ENCODE results near the gene UCN.
"Not testable (repeated sequence)": the region's sequence is repeated elsewhere in the genome, so short reads cannot be mapped to it uniquely, and the experiment has no call there.

The UCN gene

GRCh38 chr2:27308359-27308881 is at the start of gene UCN:
Gene UCN, minus strand, starts transcription at chr2:27308445. Its CDS starts 550 bp downstream, at chr2:27307895.
- TF ChIP-seq POLR2A (IDR thresholded peaks at IDR 0.05; ENCODE audit: low read length) (no peak), GATA1 (IDR thresholded peaks at IDR 0.05; ENCODE audit: low read depth, low read length) (no peak)

GRCh38 chr2:27356382-27357181 is 48.3 kb upstream of the UCN start, which contains the start of gene GTF3C2:
Gene GTF3C2, minus strand, starts transcription at chr2:27356764. Its CDS starts 13,210 bp downstream, at chr2:27343554.
- TF ChIP-seq POLR2A (IDR thresholded peaks at IDR 0.05; ENCODE audit: low read length): peak; percentile 84
- TF ChIP-seq GATA1 (IDR thresholded peaks at IDR 0.05; ENCODE audit: low read depth, low read length): no peak
- peak; percentile 97 to 98 for DNase-seq

More at GRCh38 chr2:27308359-27308881, at the start of gene UCN:
- DNase-seq: peak; percentile 13 to 36

- peak; percentile 85 to 87 for DNase-seq
- TF ChIP-seq POLR2A (IDR thresholded peaks at IDR 0.05; ENCODE audit: low read length): no peak
- TF ChIP-seq GATA1 (IDR thresholded peaks at IDR 0.05; ENCODE audit: low read depth, low read length): no peak
These were observed 47.8 kb upstream of the UCN start for GRCh38 chr2:27356056-27356381.

DNA sequence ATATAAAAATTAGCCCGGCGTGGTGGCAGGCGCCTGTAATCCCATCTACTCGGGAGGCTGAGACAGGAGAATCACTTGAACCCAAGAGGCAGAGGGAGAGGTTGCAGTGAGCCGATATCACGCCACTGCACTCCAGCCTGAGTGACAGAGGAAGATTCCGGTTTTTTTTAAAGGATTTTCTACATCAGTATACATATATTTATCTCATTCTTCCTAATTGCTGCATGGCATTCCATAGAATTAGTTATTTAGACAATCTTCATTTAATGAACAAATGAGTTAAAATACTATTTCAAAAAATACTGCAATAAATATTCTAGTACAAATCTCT is 46.3 kb upstream of the UCN start:
- TF ChIP-seq GATA1 (IDR thresholded peaks at IDR 0.05; ENCODE audit: low read depth, low read length): no peak
- TF ChIP-seq POLR2A (IDR thresholded peaks at IDR 0.05; ENCODE audit: low read length): no peak
- DNase-seq: no peak

GRCh38 chr2:27353762-27354596 is 45.7 kb upstream of the UCN start:
- peak; percentile 60 to 76 for DNase-seq
- no peak for TF ChIP-seq POLR2A (IDR thresholded peaks at IDR 0.05; ENCODE audit: low read length)
- TF ChIP-seq GATA1 (IDR thresholded peaks at IDR 0.05; ENCODE audit: low read depth, low read length): no peak

DNA sequence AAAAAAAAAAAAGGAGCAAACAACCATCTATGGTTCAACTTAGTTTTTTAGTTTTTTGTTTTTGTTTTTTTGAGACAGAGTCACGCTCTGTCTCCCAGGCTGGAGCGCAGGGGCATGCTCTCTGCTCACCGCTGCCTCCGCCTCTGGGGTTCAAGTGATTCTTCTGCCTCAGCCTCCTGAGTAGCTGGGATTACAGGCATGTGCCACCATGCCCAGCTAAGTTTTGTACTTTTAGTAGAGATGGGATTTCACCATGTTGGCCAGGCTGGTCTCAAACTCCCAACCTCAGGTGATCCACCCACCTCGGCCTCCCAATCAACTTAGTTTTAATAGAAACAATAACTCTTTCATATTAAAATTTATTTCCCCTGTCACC is 45.1 kb upstream of the UCN start:
- not testable (repeated sequence) for DNase-seq

DNA sequence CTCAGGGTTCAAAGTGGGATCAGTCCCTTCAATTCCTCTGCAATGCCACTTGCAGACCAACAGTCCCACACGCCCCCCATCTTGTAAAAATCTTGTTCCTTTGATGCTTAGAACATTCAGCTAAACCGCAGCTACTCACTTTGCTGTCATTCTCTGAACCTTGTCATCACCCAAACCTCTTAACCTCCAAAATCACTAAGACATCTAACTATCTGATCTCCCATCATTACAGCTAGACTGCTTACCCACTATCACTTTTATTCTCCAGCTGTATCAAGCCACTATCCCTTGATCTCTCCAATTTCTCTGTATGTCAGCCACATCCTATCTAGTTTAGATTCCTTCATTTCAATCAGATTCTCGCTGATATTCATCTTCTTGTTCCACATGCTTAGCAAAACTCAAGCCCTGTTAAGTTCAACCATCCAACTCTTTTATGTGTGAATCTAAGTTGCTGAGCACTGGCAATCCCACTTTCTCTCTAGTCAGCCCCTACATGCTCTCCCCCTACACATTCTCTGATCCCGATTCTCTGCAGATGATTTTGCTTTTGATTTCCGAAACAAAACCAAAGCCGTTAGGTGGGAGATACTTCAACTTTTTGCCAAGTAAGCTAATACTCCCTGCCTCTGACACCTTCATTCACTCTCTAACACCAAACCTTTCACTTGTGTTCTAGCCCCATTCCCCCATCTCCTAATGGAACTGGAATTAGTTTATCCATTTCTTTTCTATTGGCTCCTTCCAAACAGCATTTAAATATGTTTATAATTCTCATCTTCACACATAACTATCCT is 43.8 kb upstream of the UCN start:
- TF ChIP-seq POLR2A (IDR thresholded peaks at IDR 0.05; ENCODE audit: low read length) (no peak), GATA1 (IDR thresholded peaks at IDR 0.05; ENCODE audit: low read depth, low read length) (no peak)
- DNase-seq: no peak

- peak in 1 of 2 experiments; percentile 17 for DNase-seq
- TF ChIP-seq GATA1 (IDR thresholded peaks at IDR 0.05; ENCODE audit: low read depth, low read length) (no peak), POLR2A (IDR thresholded peaks at IDR 0.05; ENCODE audit: low read length) (no peak)
These were observed 42.0 kb upstream of the UCN start for GRCh38 chr2:27350106-27350693.

GRCh38 chr2:27347641-27348040 is 39.4 kb upstream of the UCN start:
- DNase-seq: no peak
- TF ChIP-seq POLR2A (IDR thresholded peaks at IDR 0.05; ENCODE audit: low read length): no peak
- TF ChIP-seq GATA1 (IDR thresholded peaks at IDR 0.05; ENCODE audit: low read depth, low read length): no peak

DNA sequence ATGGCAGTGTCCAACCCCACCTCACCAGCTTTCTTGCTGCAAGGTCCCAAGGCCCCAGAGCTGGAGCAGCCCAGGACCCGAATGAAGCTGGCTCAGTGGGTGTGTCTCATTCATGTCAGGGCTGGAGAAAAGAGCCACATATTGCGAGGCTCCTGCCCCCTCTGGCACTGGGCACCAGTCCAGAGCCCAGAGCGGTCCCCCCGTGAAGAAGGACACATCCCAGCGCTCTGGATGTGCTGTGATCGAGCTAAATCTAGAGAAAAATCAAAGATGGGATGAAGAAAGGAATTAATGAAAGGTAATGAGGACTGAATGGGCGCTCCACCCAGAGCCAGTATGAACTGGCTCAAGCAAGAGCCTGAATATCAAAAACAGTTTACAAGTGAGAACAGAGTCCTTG is 27.9 kb upstream of the UCN start:
- no peak for TF ChIP-seq POLR2A (IDR thresholded peaks at IDR 0.05; ENCODE audit: low read length)
- TF ChIP-seq GATA1 (IDR thresholded peaks at IDR 0.05; ENCODE audit: low read depth, low read length): no peak
- DNase-seq: no peak

DNA sequence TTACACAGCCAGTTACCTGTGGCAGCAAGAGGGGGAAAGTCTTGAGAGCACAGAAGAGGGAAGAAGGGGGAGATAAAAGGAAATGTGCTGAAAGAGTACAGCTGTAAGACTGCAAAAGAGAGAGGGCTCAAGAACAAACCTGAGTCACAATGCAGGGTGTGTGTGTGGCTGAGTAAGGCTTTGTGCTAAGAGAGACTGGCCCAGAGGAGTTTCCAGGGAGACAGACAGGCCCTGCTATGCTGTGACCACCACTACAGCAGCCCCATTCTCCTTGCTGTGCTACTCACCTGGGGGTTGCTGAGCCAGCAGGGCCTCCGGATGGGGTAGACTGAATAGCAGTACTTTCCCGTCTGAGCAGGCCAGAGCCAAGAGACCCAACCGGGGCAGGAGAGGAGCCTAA is 27.1 kb upstream of the UCN start:
- TF ChIP-seq GATA1 (IDR thresholded peaks at IDR 0.05; ENCODE audit: low read depth, low read length): no peak
- no peak for TF ChIP-seq POLR2A (IDR thresholded peaks at IDR 0.05; ENCODE audit: low read length)
- DNase-seq: no peak

DNA sequence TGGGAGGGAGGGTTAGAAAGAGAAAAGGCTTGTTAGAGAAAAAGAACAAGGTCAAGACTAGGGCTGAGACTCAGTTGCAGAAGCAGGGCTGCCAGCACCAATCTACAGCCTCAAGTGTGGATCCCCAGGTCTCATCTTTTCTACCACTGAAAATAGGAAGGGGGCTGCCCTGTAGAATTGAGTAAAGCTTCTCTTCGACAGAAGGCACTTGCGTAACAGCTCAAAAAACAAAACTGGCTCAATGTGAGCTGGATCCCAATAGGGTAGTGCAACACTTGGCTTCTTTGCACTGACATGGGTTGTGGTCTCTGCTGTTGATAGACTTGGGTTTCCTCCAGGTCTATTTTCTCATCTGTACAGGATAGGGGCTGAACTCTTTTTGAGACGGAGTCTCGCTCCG is 16.5 kb upstream of the UCN start:
- TF ChIP-seq POLR2A (IDR thresholded peaks at IDR 0.05; ENCODE audit: low read length): no peak
- DNase-seq: no peak

- TF ChIP-seq POLR2A (IDR thresholded peaks at IDR 0.05; ENCODE audit: low read length) (no peak), GATA1 (IDR thresholded peaks at IDR 0.05; ENCODE audit: low read depth, low read length) (no peak)
- DNase-seq: peak in 1 of 2 experiments; percentile 30
These were observed 15.5 kb upstream of the UCN start for GRCh38 chr2:27323596-27324285.

Data from erythroblast (primary cell).